ENCODE results near the gene CIAO3.

GRCh38 chr16:714079-714478, 26.7 kb downstream of the CIAO3 start:
- TF ChIP-seq TCF4 (CRISPR knock-in tag; IDR thresholded peaks at IDR 0.05; ENCODE audit: borderline replicate concordance): no peak
- TF ChIP-seq ZFP3 (CRISPR knock-in tag; IDR thresholded peaks at IDR 0.05): 0 out of 2 replicates have a peak, but pooled peaks have one; percentile 13
- TF ChIP-seq ZNF8 (CRISPR knock-in tag; IDR thresholded peaks at IDR 0.05): no peak
- TF ChIP-seq PPARA (CRISPR knock-in tag; IDR thresholded peaks at IDR 0.05; ENCODE audit: borderline replicate concordance): no peak
- no peak for TF ChIP-seq BACH2 (CRISPR knock-in tag; IDR thresholded peaks at IDR 0.05; ENCODE audit: borderline replicate concordance)
- TF ChIP-seq TOX (CRISPR knock-in tag; IDR thresholded peaks at IDR 0.05; ENCODE audit: borderline replicate concordance): no peak
- no peak for TF ChIP-seq CREB5 (CRISPR knock-in tag; IDR thresholded peaks at IDR 0.05; ENCODE audit: low read depth)
- no peak for TF ChIP-seq PATZ1 (CRISPR knock-in tag; IDR thresholded peaks at IDR 0.05; ENCODE audit: borderline replicate concordance)
